HG03135 (cell line): Measurements from ENCODE around the gene IGF2BP2.
"Not testable (repeated sequence)": the region's sequence is repeated elsewhere in the genome, so short reads cannot be mapped to it uniquely, and the experiment has no call there.

ENCODE experiments used
- ATAC-seq: cut with Tn5 transposase; IDR thresholded peaks from one replicate; pipeline ENCODE4 v1.9.1; 2021; ENCODE audit warnings: mild to moderate bottlenecking, moderate library complexity; ENCODE audit not compliant: unreplicated experiment

Gene IGF2BP2

GRCh38 chr3:185813205-185813604 is 11.6 kb downstream of the IGF2BP2 start:
- ATAC-seq = no peak

GRCh38 chr3:185807445-185808068 is 17.3 kb downstream of the IGF2BP2 start:
- ATAC-seq = no peak

DNA sequence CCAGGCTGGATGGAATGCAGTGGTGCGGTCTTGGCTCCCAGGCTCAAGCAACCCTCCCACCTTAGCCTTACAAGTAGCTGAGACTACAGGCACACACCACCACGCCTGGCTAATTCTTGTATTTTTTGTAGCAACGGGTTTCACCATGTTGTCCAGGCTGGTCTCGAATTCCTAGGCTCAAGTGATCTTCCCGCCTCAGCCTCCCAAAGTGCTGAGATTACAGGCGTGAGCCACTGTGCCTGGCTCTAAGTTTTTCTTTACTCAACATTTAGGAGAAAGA is 26.1 kb downstream of the IGF2BP2 start:
- ATAC-seq = not testable (repeated sequence)

DNA sequence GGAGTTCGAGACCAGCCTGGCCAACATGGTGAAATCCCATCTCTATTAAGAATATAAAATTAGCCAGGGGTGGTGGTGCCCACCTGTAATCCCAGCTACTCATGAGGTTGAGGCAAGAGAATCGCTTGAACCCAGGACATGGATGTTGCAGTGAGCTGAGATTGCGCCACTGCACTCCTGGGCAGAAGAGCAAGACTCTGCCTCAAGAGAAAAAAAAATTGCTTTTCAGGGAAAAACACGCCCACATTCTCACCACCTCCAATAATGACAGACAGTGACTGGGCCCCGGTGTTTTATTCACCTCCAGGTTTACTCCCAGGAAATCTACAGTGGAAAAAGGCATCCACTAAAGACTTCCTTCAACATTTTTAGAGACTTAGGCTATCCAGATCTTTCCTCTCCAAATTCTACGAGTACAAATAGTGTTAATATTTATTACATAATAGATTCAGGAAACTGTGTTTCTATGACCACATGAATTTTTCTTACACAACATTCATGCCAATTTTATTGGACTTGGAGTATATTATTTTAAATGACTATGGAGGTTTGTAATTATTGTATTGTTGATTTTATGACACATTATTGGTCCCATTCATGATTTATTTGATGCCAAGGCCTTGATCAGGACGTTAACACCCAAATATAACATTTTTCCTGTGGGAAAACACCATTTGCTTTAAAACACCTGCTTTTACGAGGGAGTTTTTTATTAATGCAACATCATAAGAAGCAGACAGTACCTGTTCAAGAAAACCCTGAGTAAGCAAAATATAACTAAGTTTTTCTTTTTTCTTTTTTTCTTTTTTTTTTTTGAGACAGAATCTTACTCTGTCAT is 26.6 kb downstream of the IGF2BP2 start:
- no peak for ATAC-seq

- no peak for ATAC-seq
Measured at GRCh38 chr3:185797108-185797881, 27.5 kb downstream of the IGF2BP2 start.

- ATAC-seq = no peak
Measured at GRCh38 chr3:185796431-185797107, 28.3 kb downstream of the IGF2BP2 start.

DNA sequence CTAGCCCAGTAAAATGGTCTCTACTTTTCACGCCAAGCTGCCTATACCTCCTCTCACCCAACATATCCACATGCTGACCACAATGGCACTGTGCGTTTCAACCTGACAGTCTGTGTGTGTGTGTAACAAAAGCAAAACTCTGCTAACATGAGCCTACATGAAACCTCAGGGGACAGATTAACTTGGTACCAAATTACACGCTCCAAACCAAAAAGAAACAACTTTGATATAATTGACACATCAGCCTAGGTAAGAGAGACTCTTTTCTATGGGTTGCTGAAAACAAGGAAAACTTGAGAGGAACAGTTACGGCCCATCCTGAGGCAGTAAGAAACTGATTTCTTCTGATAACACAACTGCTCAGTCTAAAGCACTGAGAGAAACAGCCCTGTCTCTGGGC is 31.5 kb downstream of the IGF2BP2 start:
- ATAC-seq = no peak

GRCh38 chr3:185792955-185793354 is 31.9 kb downstream of the IGF2BP2 start:
- ATAC-seq = no peak

DNA sequence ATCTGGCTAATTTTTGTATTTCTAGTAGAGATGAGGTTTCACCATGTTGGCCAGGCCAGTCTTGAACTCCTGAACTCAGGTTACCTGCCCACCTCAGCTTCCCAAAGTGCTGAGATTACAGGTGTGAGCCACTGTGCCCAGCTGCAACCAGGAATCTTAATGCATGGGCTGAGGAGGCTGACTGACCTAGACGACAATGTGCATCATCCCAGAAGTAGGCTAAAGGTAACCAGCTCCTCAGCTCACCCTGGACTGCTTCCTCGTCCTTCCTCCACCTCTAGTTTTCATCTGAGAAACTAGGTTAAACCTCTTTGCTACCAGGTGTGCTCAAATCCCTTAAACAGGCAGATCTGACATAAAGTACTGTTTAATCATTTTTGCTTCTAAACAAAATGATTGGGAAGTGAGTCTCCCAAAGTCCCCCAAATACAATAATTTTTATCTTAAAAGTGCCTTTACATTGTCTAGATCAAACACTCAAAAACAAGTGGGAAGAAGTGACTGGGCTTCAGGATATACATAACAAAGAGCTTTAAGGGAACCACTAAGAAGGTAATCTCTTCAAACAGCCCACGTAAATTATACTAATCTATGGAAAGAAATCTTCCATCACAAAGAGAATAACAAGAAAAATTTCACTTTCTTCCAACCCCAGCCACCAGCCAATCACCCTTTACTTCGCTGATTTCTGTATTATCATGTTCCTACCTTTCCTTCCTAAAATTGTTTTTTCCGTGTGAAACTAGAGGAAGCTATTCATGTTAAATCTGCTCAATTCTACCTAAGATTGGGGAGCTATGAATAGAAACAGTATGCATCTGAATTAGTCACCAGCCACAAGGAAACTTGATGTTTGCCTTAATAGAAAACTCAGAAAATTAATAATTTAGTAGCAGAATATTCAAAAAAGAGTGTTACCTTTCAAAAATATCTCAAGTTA is 34.7 kb downstream of the IGF2BP2 start:
- no peak for ATAC-seq

- no peak for ATAC-seq
Measured at GRCh38 chr3:185789134-185789533, 35.7 kb downstream of the IGF2BP2 start.

DNA sequence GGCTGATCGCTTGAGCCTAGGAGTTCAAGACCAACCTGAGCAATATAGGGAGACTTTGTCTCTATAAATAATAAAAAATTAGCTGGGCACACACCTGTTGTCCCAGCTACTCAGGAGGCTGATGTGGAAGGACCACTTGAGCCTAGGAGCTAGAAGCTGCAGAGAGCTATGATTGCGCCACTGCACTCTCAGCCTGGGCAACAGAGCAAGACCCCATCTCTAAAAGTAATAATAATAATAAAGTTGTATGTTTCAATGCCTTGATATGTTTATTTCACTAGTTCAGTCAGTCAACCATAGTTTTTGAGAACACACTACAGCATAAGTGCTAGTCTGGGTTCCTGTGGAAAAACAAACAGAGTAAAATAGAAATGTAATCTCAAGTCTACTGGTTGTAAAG is 36.5 kb downstream of the IGF2BP2 start:
- ATAC-seq = no peak

- ATAC-seq = no peak
Measured at GRCh38 chr3:185786956-185787877, 37.6 kb downstream of the IGF2BP2 start.

- not testable (repeated sequence) for ATAC-seq
Measured at GRCh38 chr3:185786258-185786657, 38.6 kb downstream of the IGF2BP2 start.

- ATAC-seq = no peak
Measured at GRCh38 chr3:185784317-185784716, 40.5 kb downstream of the IGF2BP2 start.

DNA sequence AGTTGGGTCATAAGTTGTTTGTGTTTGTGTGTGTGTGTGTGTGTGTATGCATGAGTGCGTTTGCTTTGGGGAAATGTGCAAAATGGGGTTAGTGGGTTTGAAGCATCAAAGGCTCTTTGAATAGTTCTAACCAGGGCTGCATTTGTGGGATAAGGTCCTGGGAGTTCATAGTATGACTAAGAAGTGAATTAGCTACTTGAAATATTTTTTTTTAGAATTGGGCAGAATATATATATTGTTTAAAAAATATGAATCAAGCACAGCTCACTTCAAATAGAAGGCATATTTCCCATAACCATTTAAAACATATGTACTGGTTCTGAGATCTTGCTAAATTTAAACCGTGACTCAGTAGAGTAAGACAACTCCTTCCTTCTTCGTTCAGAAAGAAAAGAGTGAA is 43.1 kb downstream of the IGF2BP2 start:
- ATAC-seq = no peak

DNA sequence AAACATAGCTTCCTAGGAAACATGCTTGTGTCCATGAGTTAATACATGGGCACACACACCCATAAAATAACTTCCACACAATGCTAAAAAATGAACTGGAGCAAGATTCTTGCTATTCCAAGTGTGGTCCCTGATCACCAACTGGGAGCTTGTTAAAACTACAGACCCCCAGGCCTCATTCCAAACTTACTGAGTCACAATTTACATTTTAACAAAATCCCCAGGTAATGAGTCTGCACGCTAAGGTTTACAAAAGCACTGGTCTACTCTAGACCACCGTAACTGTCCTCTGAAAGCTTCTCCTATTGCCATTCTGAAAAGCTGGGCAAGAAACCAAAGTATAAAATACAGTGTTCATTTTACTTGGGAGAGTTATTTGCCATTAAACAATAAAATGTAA is 45.4 kb downstream of the IGF2BP2 start:
- ATAC-seq = no peak

- ATAC-seq = no peak
Measured at GRCh38 chr3:185778821-185779220, 46.0 kb downstream of the IGF2BP2 start.

DNA sequence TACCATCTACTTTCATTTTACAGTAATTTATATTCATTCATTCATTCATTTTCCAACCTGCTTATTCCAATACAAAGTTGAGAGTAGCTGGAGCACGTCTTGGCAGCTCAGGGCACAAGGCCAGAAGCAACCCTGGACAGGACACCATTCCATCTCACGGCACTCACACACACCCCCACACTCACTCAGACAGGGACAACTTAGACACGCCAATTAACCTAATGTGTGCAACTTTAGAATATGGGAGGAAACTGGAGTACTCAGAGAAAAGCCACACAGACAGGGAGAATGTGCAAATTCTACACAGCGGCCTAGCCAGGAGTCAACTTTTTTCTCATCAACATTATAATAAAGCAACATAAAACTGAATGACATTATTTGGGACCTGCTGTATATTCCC is 46.7 kb downstream of the IGF2BP2 start:
- no peak for ATAC-seq

DNA sequence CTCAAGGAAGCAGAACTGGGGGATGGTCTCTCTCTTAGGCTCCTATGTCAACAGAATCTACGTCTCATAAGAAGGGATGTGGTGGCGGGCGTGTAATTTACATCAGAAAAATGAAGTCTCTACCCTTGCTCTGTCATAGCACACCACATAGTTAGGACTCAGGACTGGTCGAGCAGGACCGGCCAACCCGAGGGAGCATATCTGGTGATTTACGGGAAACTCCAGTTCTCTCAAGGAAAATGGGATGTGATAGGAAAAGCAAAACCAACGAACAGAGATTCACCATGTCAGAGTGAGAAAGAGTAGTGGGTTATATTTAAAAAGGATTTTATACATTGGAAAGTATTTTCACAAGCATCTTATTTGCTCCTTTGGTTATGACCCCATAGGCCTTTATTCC is 54.7 kb downstream of the IGF2BP2 start:
- ATAC-seq = no peak
